Activated CD4-positive, alpha-beta T cell treated with anti-CD3 and anti-CD28 coated beads, Interleukin-2, amount 10 ng/mL, durations not matched to agents 24 days and 14 days (primary cell): ENCODE results near the gene PA2G4. TPM values are rescaled to one million over a fixed set of nuclear protein-coding genes. Genes with fewer than 3 reads are reported as not detected.

ENCODE experiments used
- DNase-seq: peaks from one replicate; pipeline ENCODE4 v3.0.0; 2022
- H3K27ac Mint-ChIP-seq: one replicate; pipeline ENCODE4 v1.8.0; 2022; ENCODE audit warnings: mild to moderate bottlenecking, mixed read lengths
- H3K27me3 Mint-ChIP-seq: one replicate; pipeline ENCODE4 v1.8.0; 2022; ENCODE audit warnings: mixed read lengths
- H3K36me3 Mint-ChIP-seq: one replicate; pipeline ENCODE4 v1.8.0; 2022; ENCODE audit warnings: low read depth, mild to moderate bottlenecking, mixed read lengths
- H3K4me1 Mint-ChIP-seq: one replicate; pipeline ENCODE4 v1.8.0; 2021; ENCODE audit warnings: mixed read lengths
- H3K4me3 Mint-ChIP-seq: one replicate; pipeline ENCODE4 v1.8.0; 2022; ENCODE audit warnings: mild to moderate bottlenecking, moderate library complexity, mixed read lengths
- H3K9me3 Mint-ChIP-seq: one replicate; pipeline ENCODE4 v1.8.0; 2021; ENCODE audit warnings: mixed read lengths
- intact Hi-C: fragments of 100-400 bp; cut with micrococcal nuclease; formaldehyde crosslinking; loops from one replicate; pipeline ENCODE4 v1.15.1; 2023
- total RNA-seq: library from RNA; stranded (reverse); gene quantifications from 2 replicates; pipeline ENCODE4 v1.2.3, GENCODE V29; 2022

PA2G4 gene
- total RNA-seq, 1 donor from 2014 or later: 453 TPM

- Mint-ChIP-seq H3K36me3 (peaks cover 70% of the 10 kb centered on the region), H3K27me3 (no peaks in the 10 kb centered on the region), H3K4me3 (peak overlapping the region; percentile 100), H3K27ac (peak overlapping the region; percentile 60), H3K4me1 (peaks cover 37% of the 10 kb centered on the region), H3K9me3 (no peaks in the 10 kb centered on the region)
- intact Hi-C loops: loop anchor here (2.0 kb wide), 1 partner anchor 27 kb away; the partner anchor contains the start of gene SMARCC2
- no peak for DNase-seq
These were observed 57.5 kb downstream of the PA2G4 start for GRCh38 chr12:56161690-56162351.

GRCh38 chr12:56162468-56163290 is 58.3 kb downstream of the PA2G4 start:
- peaks cover 33% of the 10 kb centered on the region for H3K4me1 Mint-ChIP-seq
- intact Hi-C loops: no loop called here
- H3K27me3 Mint-ChIP-seq: no peaks in the 10 kb centered on the region
- peak overlapping the region; percentile 32 for H3K27ac Mint-ChIP-seq
- H3K4me3 Mint-ChIP-seq: no peak overlapping the region
- peaks cover 74% of the 10 kb centered on the region for H3K36me3 Mint-ChIP-seq
- H3K9me3 Mint-ChIP-seq: no peaks in the 10 kb centered on the region
- no peak for DNase-seq

Other genes with a start within 250 kb of the PA2G4 start
- 34.8 and 35.6 TPM in 2 replicates for gene PYM1, start 176.7 kb upstream of the PA2G4 start, total RNA-seq
- 355 and 365 TPM in 2 replicates for gene DGKA, start 173.4 kb upstream of the PA2G4 start, total RNA-seq
- gene PMEL, start 138.5 kb upstream of the PA2G4 start, total RNA-seq: not detected in 2 replicates
- gene CDK2, start 137.7 kb upstream of the PA2G4 start, total RNA-seq: 108 and 110 TPM in 2 replicates
- 39.0 and 40.2 TPM in 2 replicates for gene RAB5B, start 130.5 kb upstream of the PA2G4 start, total RNA-seq
- 9.3 and 10.2 TPM in 2 replicates for gene SUOX, start 107.3 kb upstream of the PA2G4 start, total RNA-seq
- 24.3 and 26.1 TPM in 2 replicates for gene IKZF4, start 83.5 kb upstream of the PA2G4 start, total RNA-seq
- gene RPS26, start 62.6 kb upstream of the PA2G4 start, total RNA-seq: 40.5 and 46.3 TPM in 2 replicates
- gene ERBB3, start 24.4 kb upstream of the PA2G4 start, total RNA-seq: 0.14 and 0.57 TPM in 2 replicates
- 3,831 and 3,993 TPM in 2 replicates for gene RPL41, start 12.1 kb downstream of the PA2G4 start, total RNA-seq
- gene ZC3H10, start 13.7 kb downstream of the PA2G4 start, total RNA-seq: 8.9 and 11.2 TPM in 2 replicates
- gene ESYT1, start 23.7 kb downstream of the PA2G4 start, total RNA-seq: 155 and 158 TPM in 2 replicates
- gene MYL6B, start 48.0 kb downstream of the PA2G4 start, total RNA-seq: 63.3 and 68.9 TPM in 2 replicates
- gene MYL6, start 53.8 kb downstream of the PA2G4 start, total RNA-seq: 717 and 752 TPM in 2 replicates
- gene SMARCC2, start 84.9 kb downstream of the PA2G4 start, total RNA-seq: 127 and 130 TPM in 2 replicates
- gene RNF41, start 117.4 kb downstream of the PA2G4 start, total RNA-seq: 39.8 and 41.1 TPM in 2 replicates
- gene NABP2, start 119.8 kb downstream of the PA2G4 start, total RNA-seq: 94.7 and 96.0 TPM in 2 replicates
- 0.86 and 1.6 TPM in 2 replicates for gene SLC39A5, start 125.5 kb downstream of the PA2G4 start, total RNA-seq
- 68.0 and 69.0 TPM in 2 replicates for gene ANKRD52, start 153.8 kb downstream of the PA2G4 start, total RNA-seq
- 17.0 TPM in 2 replicates for gene COQ10A, start 162.4 kb downstream of the PA2G4 start, total RNA-seq
- gene CS, start 195.8 kb downstream of the PA2G4 start, total RNA-seq: 311 and 317 TPM in 2 replicates
- 165 and 169 TPM in 2 replicates for gene CNPY2, start 211.4 kb downstream of the PA2G4 start, total RNA-seq
- gene PAN2, start 229.4 kb downstream of the PA2G4 start, total RNA-seq: 31.3 and 34.7 TPM in 2 replicates
- 36.0 and 36.9 TPM in 2 replicates for gene IL23A, start 234.3 kb downstream of the PA2G4 start, total RNA-seq